SU-DHL-6 (cell line): ENCODE measurements around the gene VKORC1L1.

ENCODE experiments used
- CTCF ChIP-seq: fragments of 200-600 bp; sonication (generic); IDR thresholded peaks from one replicate; pipeline ENCODE4 v1.5.1; 2017; ENCODE audit warnings: antibody characterized with exemption, mild to moderate bottlenecking, low read length, moderate library complexity; ENCODE audit not compliant: insufficient read depth, poor library complexity, severe bottlenecking
- EZH2phosphoT487 ChIP-seq: fragments of 200-600 bp; sonication (generic), shearing (Covaris generic); conservative IDR thresholded peaks from 2 replicates; pipeline ENCODE4 v1.6.1; 2018; ENCODE audit warnings: mild to moderate bottlenecking, antibody characterized with exemption, low read length, moderate library complexity, mixed read lengths

- TF ChIP-seq CTCF (no peak), EZH2phosphoT487 (no peak)
Observed at GRCh38 chr7:65966146-65966545, 93.3 kb downstream of the VKORC1L1 start.
